NCI-H460 (cell line): ENCODE results near the gene NELFB. TPM values are rescaled to one million over a fixed set of nuclear protein-coding genes. Genes with fewer than 3 reads are reported as not detected.

Experiments
- DNase-seq: peaks from one replicate; pipeline ENCODE4 v3.0.0-alpha.2; 2016; ENCODE audit warnings: low read depth; ENCODE audit errors: extremely low read depth
- total RNA-seq: library from RNA; depleted of rRNA; stranded (reverse); fragments of >200 nt; shearing (Covaris generic); gene quantifications from 2 replicates; pipeline ENCODE4 v1.2.3, GENCODE V29; 2014

NELFB gene
- total RNA-seq, 1 experiment from 2014 or later, result 41.5 TPM

GRCh38 chr9:137223078-137223970 is 31.8 kb upstream of the NELFB start:
- DNase-seq, result peak; percentile 99

- no peak for DNase-seq
Measured at GRCh38 chr9:137224830-137225694, 30.1 kb upstream of the NELFB start, which contains the start of gene CYSRT1. Gene CYSRT1 (plus strand): TSS chr9:137225174. CDS start chr9:137225622, 448 bp downstream.

- no peak for DNase-seq
Measured at GRCh38 chr9:137225699-137226331, 29.3 kb upstream of the NELFB start.

GRCh38 chr9:137226338-137227053 is 28.6 kb upstream of the NELFB start:
- no peak for DNase-seq

GRCh38 chr9:137227054-137227852 is 27.9 kb upstream of the NELFB start, which contains the start of gene RNF224:
Gene RNF224 (plus strand): TSS chr9:137227502. CDS start chr9:137228336, 834 bp downstream.
- DNase-seq, result peak; percentile 77

- DNase-seq, result no peak
Measured at GRCh38 chr9:137227853-137228505, 27.1 kb upstream of the NELFB start.

GRCh38 chr9:137228506-137228967 is 26.6 kb upstream of the NELFB start:
- DNase-seq, result no peak

GRCh38 chr9:137228968-137229896 is 25.9 kb upstream of the NELFB start:
- no peak for DNase-seq

GRCh38 chr9:137229903-137230704 is 25.0 kb upstream of the NELFB start:
- DNase-seq, result no peak

GRCh38 chr9:137230705-137231371 is 24.3 kb upstream of the NELFB start, which contains the start of gene SLC34A3:
Gene SLC34A3 (plus strand): TSS chr9:137230901. CDS start chr9:137231703, 802 bp downstream.
- DNase-seq, result no peak

GRCh38 chr9:137231372-137232039 is 23.6 kb upstream of the NELFB start:
- no peak for DNase-seq

GRCh38 chr9:137232101-137232500 is 23.0 kb upstream of the NELFB start:
- no peak for DNase-seq

- no peak for DNase-seq
Measured at GRCh38 chr9:137232510-137232909, 22.6 kb upstream of the NELFB start.

GRCh38 chr9:137233143-137233980 is 21.8 kb upstream of the NELFB start:
- no peak for DNase-seq
